Smooth muscle cell (in vitro differentiated cells): ENCODE results near the gene ZNF776. TPM values are rescaled to one million over a fixed set of nuclear protein-coding genes. Genes with fewer than 3 reads are reported as not detected.

Source experiments
- DNase-seq: peaks from one replicate; lab custom pipeline; 2025; ENCODE audit not compliant: unreplicated experiment; lab: John Stamatoyannopoulos, UW
- H2AFZ ChIP-seq: fragments of 200-600 bp; sonication (generic); 2 replicates; pipeline ENCODE4 v1.6.0; 2016; ENCODE audit warnings: antibody characterized with exemption, low read depth, mild to moderate bottlenecking
- H3F3A ChIP-seq: fragments of 200-600 bp; sonication (generic); 2 replicates; pipeline ENCODE4 v1.6.0; 2017; ENCODE audit warnings: antibody characterized with exemption, low read depth
- H3K27ac ChIP-seq: fragments of 200-600 bp; sonication (generic); 2 replicates; pipeline ENCODE4 v1.5.1; 2016; ENCODE audit warnings: low read depth, mild to moderate bottlenecking
- H3K27me3 ChIP-seq: fragments of 200-600 bp; sonication (generic); 2 replicates; pipeline ENCODE4 v1.6.1; 2016; ENCODE audit warnings: low read depth, mild to moderate bottlenecking
- H3K36me3 ChIP-seq: fragments of 200-600 bp; sonication (generic); 2 replicates; pipeline ENCODE4 v1.5.1; 2016; ENCODE audit warnings: low read depth
- H3K4me1 ChIP-seq: fragments of 200-600 bp; sonication (generic); 2 replicates; pipeline ENCODE4 v1.5.1; 2016; ENCODE audit warnings: low read depth
- H3K4me2 ChIP-seq: fragments of 200-600 bp; sonication (generic); 2 replicates; pipeline ENCODE4 v1.6.0; 2016; ENCODE audit warnings: mild to moderate bottlenecking
- H3K4me3 ChIP-seq: fragments of 200-600 bp; sonication (generic); 2 replicates; pipeline ENCODE4 v1.5.1; 2016; ENCODE audit warnings: mild to moderate bottlenecking
- H3K79me2 ChIP-seq: fragments of 200-600 bp; sonication (generic); 2 replicates; pipeline ENCODE4 v1.6.0; 2016; ENCODE audit warnings: low read depth, mild to moderate bottlenecking
- H3K9ac ChIP-seq: fragments of 200-600 bp; sonication (generic); 2 replicates; pipeline ENCODE4 v1.6.0; 2016; ENCODE audit warnings: low read depth
- H3K9me3 ChIP-seq: fragments of 200-600 bp; sonication (generic); replicated peaks from 2 replicates; pipeline ENCODE4 v1.5.1; 2016; ENCODE audit warnings: low read depth
- H4K20me1 ChIP-seq: fragments of 200-600 bp; sonication (generic); 2 replicates; pipeline ENCODE4 v1.6.0; 2016; ENCODE audit warnings: low read depth
- CTCF ChIP-seq: fragments of 200-600 bp; sonication (generic); IDR thresholded peaks from 2 replicates; pipeline ENCODE4 v1.5.1; 2017; ENCODE audit warnings: borderline replicate concordance, mild to moderate bottlenecking, antibody characterized with exemption; ENCODE audit not compliant: insufficient read depth, poor library complexity, severe bottlenecking
- WGBS: methylation state at CpG from one replicate; pipeline ENCODE4 v1.1.7; 2016; ENCODE audit warnings: low lambda C conversion rate; 5-methylcytosine and 5-hydroxymethylcytosine counted together
- polyA plus RNA-seq: library from polyadenylated mRNA; unstranded; fragments of >200 nt; fragmentation: Nextera tagmentation; extraction: Ambion mirVana; gene quantifications from 2 replicates; pipeline ENCODE4 v1.2.1, GENCODE V29; 2016
- total RNA-seq: library from RNA; depleted of rRNA; stranded (reverse); fragments of >200 nt; gene quantifications from 2 replicates; pipeline ENCODE4 v1.2.3, GENCODE V29; 2014

ZNF776 gene
- total RNA-seq = 12.7 and 13.6 TPM in 2 replicates
- 4.4 and 8.9 TPM in 2 replicates for polyA plus RNA-seq

GRCh38 chr19:57746580-57747471, at the start of gene ZNF776:
Gene ZNF776, plus strand, starts transcription at chr19:57746815. Its CDS starts 244 bp downstream, at chr19:57747059.
- Histone ChIP-seq H2AFZ (peak within 1 kb of the TSS; percentile 64), H3K79me2 (peaks cover 41% of the 10 kb centered on the region), H3K27me3 (no peaks in the 10 kb centered on the region), H3F3A (no peaks in the 10 kb centered on the region), H3K4me3 (peak within 1 kb of the TSS; percentile 89), H3K4me2 (peak within 1 kb of the TSS; percentile 92), H3K36me3 (peaks cover 16% of the 10 kb centered on the region), H3K4me1 (peaks cover 7% of the 10 kb centered on the region), H3K9ac (peak within 1 kb of the TSS; percentile 82), H4K20me1 (peaks cover 7% of the 10 kb centered on the region), H3K27ac (peak within 1 kb of the TSS; percentile 70), H3K9me3 (no peaks in the 10 kb centered on the region)
- 3% methylated on average over 41 of the region's 51 CpGs for WGBS
- peak; percentile 16 for DNase-seq
- TF ChIP-seq CTCF = no peak

GRCh38 chr19:57701625-57702024, 45.0 kb upstream of the ZNF776 start:
- H3K27ac ChIP-seq = no peak overlapping the region
- peaks cover 8% of the 10 kb centered on the region for H3K9me3 ChIP-seq
- peaks cover 3% of the 10 kb centered on the region for H3F3A ChIP-seq
- peaks cover 12% of the 10 kb centered on the region for H4K20me1 ChIP-seq
- no peaks in the 10 kb centered on the region for H3K27me3 ChIP-seq
- H3K9ac ChIP-seq = no peak overlapping the region
- no peaks in the 10 kb centered on the region for H3K4me1 ChIP-seq
- no peak overlapping the region for H2AFZ ChIP-seq
- no peak overlapping the region for H3K4me2 ChIP-seq
- 98% methylated on average over 6 of the region's 6 CpGs for WGBS
- peaks cover 44% of the 10 kb centered on the region for H3K36me3 ChIP-seq
- peaks cover 42% of the 10 kb centered on the region for H3K79me2 ChIP-seq
- DNase-seq = no peak
- no peak for TF ChIP-seq CTCF
- no peak overlapping the region for H3K4me3 ChIP-seq

- H3K4me1 ChIP-seq = peaks cover 6% of the 10 kb centered on the region
- WGBS = 100% methylated on average over 1 of the region's 1 CpG
- no peak overlapping the region for H3K27ac ChIP-seq
- no peak for TF ChIP-seq CTCF
- peaks cover 20% of the 10 kb centered on the region for H3K36me3 ChIP-seq
- peaks cover 13% of the 10 kb centered on the region for H4K20me1 ChIP-seq
- H2AFZ ChIP-seq = no peak overlapping the region
- H3K27me3 ChIP-seq = no peaks in the 10 kb centered on the region
- peaks cover 54% of the 10 kb centered on the region for H3K79me2 ChIP-seq
- H3K9ac ChIP-seq = no peak overlapping the region
- H3K9me3 ChIP-seq = peaks cover 4% of the 10 kb centered on the region
- H3K4me3 ChIP-seq = no peak overlapping the region
- H3F3A ChIP-seq = no peaks in the 10 kb centered on the region
- no peak for DNase-seq
- peak overlapping the region; percentile 91 for H3K4me2 ChIP-seq
These were observed 40.3 kb upstream of the ZNF776 start for GRCh38 chr19:57706346-57706745.
